NCI-H1930 (cell line): ENCODE measurements around the gene RCCD1.
"Not testable (repeated sequence)": the region's sequence is repeated elsewhere in the genome, so short reads cannot be mapped to it uniquely, and the experiment has no call there.

Experiments
- DNase-seq, 2 experiments: peaks; one replicate each; lab custom pipeline; 2025; lab: John Stamatoyannopoulos, UW

RCCD1 gene

DNA sequence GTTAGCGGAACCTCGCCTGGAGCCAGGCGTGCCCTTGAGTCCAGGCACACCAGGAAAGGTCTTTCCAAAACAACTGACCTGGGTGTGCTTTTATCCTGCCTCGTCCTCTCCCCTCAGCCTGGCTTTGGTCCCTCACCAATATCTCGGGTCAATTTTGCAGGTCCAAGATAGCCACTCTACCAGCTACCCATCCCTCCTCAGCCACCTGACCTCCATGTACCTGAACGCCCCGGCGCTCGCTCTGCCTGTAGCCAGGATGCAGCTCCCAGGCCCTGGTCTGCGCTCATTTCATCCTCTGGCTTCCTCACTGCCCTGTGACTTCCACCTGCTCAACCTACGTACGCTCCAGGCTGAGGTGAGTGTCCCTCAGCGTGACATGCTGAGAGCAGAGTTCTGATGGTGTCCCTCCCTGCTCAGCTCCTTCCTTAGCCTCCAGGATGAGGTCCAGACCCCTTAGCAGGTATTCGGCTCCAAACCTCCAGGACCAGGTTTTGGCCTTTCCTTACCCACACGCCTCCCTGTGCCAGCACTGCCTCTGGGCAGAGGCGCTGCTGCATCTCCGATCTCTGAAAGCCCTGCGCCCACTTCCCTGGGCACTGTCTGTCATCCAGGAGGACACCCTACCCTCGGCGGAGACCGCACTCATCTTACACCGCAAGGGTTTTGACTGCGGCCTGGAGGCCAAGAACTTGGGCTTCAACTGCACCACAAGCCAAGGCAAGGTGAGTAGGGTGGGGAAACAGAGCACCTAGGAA is 36.5 kb upstream of the RCCD1 start:
- no peak for DNase-seq

DNA sequence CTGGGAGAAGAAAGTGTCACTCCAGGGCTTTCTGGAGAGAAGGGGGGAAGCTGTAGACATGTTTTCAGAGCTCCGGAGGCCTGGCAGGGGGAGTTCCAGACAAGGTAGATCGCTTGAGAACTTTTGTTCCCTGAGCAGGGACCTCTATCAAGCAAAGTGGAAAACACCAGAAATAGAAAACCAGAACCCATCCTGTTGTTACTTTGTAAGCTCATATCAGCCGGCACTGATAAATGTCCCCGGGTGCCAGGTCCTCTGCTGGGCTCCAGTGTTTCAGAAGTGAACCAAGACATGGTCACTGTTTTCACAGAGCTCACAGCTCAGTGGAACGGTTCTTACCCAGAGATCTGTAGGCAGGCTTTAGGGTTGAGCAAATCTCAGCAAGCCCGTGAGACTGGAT is 35.8 kb upstream of the RCCD1 start:
- no peak for DNase-seq

DNA sequence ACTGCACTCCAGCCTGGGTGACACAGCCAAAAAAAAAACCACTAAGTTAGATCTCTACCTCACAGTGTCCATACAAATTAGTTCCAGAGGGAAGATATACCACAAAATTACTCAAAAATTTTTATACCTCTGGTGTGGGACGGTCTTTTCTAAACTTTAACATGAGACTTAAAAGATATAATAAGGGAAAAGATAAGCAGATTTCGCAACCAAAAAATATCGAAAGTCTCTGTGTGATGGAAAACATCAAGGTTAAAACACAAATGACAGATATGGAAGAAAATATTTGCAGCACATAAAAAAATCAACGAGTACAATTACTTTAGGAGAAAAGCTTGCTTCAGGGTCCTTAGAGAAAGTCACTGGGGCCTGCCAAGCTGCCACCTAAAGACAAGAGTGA is 32.8 kb upstream of the RCCD1 start:
- DNase-seq, result no peak

DNA sequence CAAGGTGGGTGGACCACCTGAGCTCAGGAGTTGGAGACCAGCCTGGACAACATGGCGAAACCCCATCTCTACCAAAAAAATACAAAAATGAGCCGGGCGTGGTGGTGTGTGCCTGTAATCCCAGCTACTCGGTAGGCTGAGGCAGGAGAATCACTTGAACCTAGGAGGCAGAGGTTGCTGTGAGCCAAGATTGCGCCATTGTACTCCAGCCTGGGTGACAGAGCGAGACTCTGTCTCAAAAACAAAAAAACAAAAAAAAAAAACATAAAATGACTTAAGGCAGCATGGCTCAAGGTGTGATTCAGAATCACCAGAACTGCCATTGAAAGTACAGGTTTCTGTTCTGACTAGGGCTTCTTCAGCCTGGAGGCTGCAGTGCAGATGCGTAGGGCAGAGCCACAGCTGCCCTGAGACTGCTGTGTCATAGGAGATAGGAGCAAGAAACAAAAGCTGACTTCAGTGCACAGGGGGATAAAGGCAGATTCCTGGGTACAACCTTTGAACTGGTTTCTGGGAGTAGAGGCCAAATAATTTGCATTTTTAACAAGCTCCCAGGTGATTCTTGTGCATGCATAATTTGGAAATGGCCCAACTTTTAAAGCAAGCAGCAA is 31.9 kb upstream of the RCCD1 start:
- DNase-seq, result not testable (repeated sequence)

DNA sequence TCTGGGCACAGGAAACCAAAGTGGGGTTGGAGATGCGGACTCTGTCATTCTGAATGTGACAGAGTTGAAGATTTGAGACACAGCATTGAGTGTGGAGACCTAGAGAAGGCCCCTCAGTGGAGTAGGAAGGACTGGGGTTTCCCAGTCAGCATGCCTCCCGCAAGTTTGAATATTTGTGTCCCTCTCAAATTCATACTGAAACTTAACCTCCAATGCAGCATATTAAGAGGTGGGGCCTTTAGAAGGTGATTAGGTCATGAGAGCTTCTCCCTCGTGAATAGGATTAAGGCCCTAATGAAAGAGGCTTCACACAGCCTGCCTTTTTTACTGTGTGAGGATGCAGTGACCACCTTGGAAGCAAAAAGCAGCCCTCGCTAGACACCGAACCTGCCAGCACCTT is 30.3 kb upstream of the RCCD1 start:
- no peak for DNase-seq

DNA sequence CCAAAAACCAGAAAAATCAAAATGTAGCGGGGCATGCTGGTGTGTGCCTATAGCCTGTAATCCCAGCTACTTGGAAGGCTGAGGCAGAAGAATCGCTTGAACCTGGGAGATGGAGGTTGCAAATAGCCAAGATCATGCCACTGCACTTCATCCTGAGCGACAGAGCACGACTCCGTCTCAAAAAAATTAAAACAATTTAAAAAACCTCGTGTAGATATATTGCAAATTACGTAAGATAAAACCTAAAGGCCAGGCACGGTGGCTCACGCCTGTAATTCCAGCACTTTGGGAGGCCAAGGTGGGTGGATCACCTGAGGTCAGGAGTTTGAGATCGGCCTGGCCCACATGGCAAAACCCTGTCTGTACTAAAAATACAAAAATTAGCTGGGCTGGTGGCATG is 27.9 kb upstream of the RCCD1 start:
- DNase-seq, result not testable (repeated sequence)

DNA sequence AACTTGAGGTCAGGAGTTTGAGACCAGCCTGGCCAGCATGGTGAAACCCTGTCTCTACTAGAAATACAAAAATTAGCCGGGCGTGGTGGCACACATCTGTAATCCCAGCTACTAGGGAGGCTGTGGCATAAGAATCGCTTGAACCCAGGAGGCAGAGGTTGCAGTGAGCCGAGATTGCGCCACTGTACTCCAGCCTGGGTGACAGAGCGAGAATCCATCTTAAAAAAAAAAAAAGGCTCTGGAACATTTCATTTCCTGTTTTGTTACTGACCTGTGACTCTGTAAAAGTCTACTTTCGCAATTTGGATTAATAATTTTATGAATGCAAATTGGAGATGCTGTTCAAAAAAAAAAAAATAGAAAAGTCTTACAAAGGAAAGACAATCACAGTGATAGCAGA is 26.6 kb upstream of the RCCD1 start:
- not testable (repeated sequence) for DNase-seq

DNA sequence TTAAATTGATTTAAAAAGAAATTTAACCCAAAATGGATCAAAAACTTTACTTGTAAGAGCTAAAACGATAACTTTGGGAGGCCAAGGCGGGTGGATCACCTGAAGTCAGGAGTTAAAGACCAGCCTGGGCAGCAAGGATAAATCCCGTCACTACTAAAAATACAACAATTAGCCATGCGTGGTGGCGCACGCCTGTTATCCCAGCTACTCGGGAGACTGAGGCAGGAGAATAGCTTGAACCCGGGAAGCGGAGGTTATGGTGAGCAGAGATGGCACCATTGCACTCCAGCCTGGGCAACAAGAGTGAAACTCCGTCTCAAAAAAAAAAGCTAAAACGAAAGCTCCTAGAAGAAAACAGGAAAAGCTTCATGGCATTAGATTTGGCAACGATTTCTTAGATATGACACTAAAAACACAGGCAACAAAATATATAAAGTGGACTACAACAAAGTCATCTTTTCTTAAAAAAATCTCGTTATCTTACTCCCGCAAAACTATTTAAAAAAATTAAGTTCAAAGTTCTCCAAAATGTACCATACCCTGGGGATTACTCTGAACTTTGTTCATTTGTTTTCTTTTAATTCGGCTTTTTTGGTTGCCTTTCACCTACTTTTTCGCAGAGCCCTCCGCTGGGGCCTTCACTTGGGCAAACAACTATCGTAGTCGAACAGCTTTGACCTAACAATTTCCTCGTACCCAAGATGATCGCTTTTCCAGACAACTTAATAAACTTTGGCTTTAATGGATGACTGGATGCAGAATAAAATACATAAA is 25.3 kb upstream of the RCCD1 start:
- no peak for DNase-seq

DNA sequence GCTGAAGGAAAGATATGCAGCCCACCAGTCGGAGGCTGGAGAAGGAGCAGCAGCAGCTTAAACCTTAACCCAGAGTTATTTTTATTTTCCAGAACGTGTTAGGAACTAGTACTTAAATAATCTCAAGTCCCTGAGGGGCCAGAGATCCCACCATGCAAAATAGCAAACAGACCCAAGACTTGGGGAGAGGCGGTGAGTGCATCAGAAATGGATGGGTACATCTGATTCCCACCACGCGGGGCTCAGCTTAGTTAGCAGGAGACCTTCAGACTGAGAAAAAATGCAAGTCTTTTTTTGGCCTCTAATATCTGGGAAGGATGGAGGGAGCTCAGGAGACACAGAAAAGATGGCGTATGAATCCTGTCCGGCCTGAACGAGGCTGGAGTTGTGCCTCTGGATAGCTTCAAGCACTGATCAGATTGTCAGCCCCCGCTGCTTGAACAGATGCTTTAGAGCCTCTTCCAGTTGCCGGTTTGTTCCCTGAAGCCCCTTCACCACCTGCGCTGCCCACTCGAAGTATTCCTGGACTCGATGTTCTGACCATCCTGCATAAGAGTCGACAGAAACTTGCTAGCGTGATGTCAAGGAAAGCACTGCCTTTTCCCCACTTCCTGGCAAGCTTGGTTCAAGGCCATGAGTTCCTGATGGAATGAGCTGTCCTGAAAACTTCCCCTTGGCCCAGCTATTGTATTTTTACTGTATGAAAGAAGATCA is 23.7 kb upstream of the RCCD1 start:
- no peak for DNase-seq

DNA sequence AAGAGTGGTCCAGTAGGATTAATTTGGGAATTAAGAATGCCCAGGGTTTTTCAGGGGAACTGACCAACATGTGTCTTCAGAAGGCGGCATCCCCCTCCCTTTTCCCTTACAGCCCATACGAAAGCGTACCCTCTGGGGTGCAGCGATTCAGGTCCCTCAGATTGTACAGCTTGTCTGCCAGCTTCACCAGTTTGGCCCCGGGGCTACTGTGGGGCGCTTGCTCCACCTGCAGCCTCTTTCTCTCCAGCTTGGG is 23.2 kb upstream of the RCCD1 start:
- DNase-seq, result no peak

DNA sequence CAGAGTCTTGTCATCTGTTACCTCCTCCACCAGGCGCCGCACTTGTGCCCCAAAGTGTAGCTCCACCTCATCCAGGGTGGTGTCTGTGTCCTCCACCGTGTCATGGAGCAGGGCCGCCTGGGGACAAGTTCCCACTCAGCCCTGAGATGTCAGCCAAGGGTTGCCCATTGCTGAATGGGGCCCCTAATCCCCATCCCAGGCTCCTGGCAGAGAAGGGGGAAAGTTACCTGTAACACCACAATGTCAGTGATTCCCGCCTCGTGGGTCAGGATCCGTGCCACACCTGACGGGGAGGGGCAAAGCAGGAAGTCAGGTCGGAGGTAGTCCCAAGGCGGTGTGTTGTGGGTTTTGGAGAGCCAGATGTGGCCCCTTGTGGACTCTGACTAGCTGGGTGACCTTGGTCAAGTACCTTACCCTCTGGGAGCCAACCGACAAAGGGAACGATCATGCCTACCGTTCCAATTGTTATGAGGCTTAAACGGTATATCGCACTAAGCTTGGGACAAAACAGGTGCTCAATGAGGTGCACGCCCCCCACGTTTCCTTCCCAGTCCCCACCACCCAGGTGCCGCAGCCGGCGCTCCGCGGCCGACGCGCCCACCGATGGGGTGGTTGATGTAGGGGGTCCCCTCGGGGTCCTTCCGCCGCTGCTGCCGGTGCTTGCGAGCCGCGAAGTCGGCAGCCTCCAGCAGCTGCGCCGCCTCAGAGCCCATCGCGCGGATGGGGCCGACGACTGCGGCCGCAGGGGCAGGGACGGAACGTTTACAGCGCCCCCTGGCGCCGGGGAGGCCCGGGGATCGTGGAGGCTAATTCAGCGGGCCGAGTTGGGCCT is 22.6 kb upstream of the RCCD1 start, which contains the start of gene HDDC3:
TSS of gene HDDC3 (minus strand) at position 722 of the 832 bp plus-strand sequence. CDS start at position 713, 9 bp downstream.
- peak; percentile 68 to 76 for DNase-seq

DNA sequence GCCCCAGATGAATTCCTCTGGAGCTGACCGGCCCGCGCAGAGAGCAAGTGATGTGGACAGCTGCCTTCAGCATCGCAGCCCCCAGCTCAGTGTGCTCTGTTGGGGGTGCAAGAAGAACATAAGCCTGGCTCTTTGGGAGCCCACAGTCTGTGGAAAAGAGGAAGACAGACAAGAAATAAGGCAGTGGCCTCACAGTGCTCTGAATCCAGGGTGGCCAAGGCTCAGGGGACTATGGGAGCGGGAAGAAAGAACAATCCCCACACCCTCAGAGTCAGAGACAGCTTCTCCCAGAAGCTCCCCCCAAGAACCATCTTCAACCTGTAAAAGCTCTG is 22.1 kb upstream of the RCCD1 start:
- DNase-seq, result no peak

DNA sequence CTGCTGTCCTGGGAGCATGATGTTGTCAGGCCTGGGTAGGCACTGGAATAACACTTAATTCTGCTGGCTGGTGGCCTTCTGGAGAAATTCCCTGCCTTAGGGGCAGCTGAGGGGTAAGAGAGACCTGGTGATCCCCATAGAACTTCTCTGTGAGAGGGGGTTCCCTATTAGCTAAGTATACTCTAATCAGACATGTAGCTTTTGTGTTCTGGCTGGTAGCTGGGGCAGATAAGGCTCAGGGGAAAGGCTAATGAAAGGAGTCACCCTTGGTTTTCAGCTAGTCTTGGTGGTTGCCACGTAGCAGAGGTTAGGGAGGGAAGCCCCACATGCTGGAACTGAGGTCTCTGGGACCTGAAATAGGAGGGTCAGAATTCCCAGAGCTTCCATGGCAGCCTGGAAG is 21.4 kb upstream of the RCCD1 start:
- no peak for DNase-seq

DNA sequence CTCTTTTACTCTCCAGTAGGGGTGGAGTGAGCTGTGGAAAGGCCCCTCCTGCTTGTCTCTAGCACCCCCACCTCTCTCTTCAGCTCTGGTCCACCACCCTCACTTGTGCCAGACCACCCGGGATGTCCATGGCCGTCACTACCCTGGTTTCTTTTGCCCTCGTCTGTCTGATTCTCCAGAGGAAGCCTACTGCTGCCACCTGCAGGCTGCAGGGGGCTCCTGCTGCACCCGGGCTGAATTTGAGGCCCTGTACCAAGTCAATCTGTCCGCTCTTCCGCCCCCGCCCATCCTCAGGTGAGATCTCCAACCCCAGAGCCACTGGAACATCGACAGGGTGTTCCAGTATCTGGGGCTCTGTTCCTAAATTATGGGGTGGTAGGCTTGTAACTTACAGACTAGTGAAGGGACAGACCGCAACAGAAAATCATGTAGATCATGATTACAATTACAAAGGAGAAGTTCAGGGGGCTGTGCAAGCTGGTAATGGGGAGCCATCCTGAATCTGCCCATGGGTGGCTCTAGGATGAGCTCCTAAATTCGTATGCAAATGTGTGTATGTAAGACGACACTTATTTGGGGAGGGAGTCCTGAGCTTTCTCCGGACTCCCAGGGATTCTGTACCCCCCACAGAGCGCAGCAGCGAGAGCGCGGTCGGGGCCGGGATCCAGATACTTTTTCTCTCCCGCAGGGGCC is 20.3 kb upstream of the RCCD1 start:
- peak; percentile 53 to 74 for DNase-seq

DNA sequence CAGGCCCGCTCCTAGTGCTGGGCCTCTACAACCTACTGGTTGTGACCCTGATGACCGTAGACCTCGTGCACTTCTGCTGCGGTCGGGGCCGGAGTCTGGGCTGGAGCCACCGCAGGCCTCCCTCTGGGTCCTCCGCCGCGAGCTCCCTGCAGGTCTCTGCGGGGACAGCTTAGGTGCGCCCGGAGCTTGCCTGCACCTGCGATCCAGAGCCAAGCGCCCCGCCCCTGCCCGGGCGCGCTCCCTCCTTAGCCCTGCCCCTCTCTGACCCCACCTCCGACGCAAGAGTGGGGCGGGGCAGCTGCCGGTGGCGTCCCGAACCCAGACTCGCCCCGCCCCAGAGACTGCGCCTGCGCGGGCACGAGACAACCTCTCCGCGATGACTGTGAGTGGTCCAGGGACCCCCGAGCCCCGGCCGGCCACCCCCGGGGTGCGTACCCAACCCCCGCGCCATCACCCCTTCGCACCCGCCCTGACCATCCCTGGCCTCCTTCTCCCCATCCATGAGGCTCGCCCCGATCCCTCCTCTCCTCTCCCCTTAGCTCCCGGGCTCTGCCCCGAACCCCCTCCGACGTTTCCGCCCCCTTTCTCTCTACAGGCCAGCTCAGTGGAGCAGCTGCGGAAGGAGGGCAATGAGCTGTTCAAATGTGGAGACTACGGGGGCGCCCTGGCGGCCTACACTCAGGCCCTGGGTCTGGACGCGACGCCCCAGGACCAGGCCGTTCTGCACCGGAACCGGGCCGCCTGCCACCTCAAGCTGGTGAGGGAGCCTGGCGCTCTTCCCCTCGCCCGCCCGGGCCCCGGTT is 19.5 kb upstream of the RCCD1 start, which contains the start of gene UNC45A:
TSS of gene UNC45A (plus strand) at position 337 of the 803 bp plus-strand sequence. CDS start at position 377, 40 bp downstream.
- DNase-seq, result peak; percentile 74 to 85

DNA sequence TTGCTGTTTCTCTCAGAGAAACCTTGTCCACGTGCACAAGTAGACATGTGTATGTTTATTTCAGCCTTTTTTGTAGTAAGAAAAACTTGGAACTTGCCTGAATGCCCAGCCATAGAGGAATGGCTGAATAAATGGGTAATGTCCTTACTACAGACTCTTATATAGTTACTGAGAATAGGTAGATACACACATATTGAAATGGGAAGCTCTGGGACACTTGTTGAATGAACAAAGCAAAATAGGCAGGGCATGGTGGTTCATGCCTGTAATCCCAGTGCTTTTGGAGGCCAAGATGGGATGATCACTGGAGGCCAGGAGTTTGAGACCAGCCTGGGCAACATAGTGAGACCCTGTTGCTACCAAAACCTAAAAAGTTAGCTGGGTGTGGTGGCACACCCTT is 17.9 kb upstream of the RCCD1 start:
- no peak for DNase-seq

DNA sequence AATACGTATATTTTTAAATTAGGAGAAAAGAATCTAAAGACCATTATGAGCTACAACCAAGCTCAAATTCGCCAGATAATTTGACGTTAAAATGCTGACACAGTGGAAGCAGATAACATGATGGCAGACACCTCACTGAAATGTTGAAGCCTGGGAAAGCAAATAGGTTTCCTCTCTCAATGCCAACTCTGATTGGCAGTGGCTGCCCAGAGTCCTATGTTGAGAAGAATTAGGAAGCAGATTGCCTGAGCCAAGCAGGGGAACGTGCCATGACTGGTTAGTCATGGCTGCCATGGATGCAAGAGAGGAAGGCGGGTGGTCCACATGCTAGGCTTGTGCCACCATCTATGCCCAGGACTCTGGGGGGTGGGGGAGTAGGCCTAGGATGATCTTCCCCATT is 16.4 kb upstream of the RCCD1 start:
- DNase-seq, result no peak

DNA sequence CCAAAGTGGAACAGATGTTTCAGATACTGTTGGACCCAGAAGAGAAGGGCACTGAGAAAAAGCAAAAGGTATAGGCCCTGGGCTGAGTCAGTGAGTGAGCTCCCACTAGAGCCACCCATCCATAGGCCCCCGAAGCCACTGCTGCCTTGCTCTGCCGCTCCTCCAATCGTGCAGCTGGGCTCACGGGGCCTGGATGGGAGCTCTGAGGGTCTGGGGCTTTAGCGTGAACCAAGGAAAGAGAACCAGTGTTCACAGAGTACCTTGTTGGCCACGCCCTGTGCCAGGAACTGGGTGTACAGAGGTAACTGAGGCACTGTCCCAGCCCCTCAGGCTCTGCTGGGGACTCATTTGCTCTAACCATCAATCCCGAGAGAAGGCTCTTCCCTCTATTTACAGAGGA is 14.9 kb upstream of the RCCD1 start:
- DNase-seq, result no peak

DNA sequence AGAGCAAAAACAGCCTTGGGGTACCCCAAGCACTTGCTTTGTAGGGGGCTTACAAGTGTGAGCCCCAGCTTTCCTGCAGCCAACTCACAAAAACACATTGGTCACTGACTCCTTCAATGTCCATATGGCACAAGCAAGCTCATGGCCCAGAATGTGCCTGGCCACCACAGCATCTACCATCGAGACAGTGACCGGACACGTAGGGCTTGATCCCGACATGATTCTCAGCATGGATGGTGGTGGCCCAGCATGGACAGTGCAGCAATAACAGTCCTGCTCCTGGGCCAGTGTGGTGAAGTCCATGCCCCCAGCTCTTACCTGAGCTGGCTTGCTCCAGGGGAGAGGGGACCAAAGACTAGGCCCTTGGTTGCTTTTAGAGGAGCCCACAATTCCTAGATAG is 13.6 kb upstream of the RCCD1 start:
- DNase-seq, result no peak
